Activated CD4-positive, alpha-beta T cell treated with anti-CD3 and anti-CD28 coated beads for 36 hours (primary cell): ENCODE results near the gene RAB5A. TPM values are rescaled to one million over a fixed set of nuclear protein-coding genes. Genes with fewer than 3 reads are reported as not detected.
"Not testable (repeated sequence)": the region's sequence is repeated elsewhere in the genome, so short reads cannot be mapped to it uniquely, and the experiment has no call there.

ENCODE experiments used
- ATAC-seq: fragments of 200-7000 bp; cut with Tn5 transposase; one replicate; pipeline ENCODE4 v1.10.0; 2021; ENCODE audit warnings: mild to moderate bottlenecking, moderate library complexity
- CTCF ChIA-PET: fragments of 350-600 bp; sonication (Branson Sonifier 250); formaldehyde crosslinking; loops from one replicate; lab custom pipeline; 2021; ENCODE audit warnings: antibody characterized with exemption; lab: Charles Lee
- POLR2A ChIA-PET: fragments of 350-600 bp; sonication (Branson Sonifier 250); formaldehyde crosslinking; loops from one replicate; lab custom pipeline; 2021; ENCODE audit warnings: antibody characterized with exemption, inconsistent platforms; lab: Charles Lee
- DNase-seq: peaks from one replicate; pipeline ENCODE4 v3.0.0-alpha.2; 2020
- H3K27ac Mint-ChIP-seq: one replicate; pipeline ENCODE4 v1.8.0; 2021; ENCODE audit warnings: mixed read lengths
- H3K27me3 Mint-ChIP-seq: one replicate; pipeline ENCODE4 v1.8.0; 2021; ENCODE audit warnings: mixed read lengths
- H3K36me3 Mint-ChIP-seq: one replicate; pipeline ENCODE4 v1.8.0; 2021; ENCODE audit warnings: low read depth, mixed read lengths
- H3K4me1 Mint-ChIP-seq: one replicate; pipeline ENCODE4 v1.8.0; 2021; ENCODE audit warnings: mixed read lengths
- H3K4me3 Mint-ChIP-seq: one replicate; pipeline ENCODE4 v1.8.0; 2021; ENCODE audit warnings: mild to moderate bottlenecking, moderate library complexity, mixed read lengths
- H3K9me3 Mint-ChIP-seq: one replicate; pipeline ENCODE4 v1.8.0; 2021; ENCODE audit warnings: low read depth, mixed read lengths
- intact Hi-C, 2 experiments: fragments of 100-400 bp; cut with DNase I in 1 of 2; cut with micrococcal nuclease in 1 of 2; formaldehyde crosslinking; loops; one replicate each; pipeline versions ENCODE4 v1.14.2 to v1.15.1; 2022 to 2024; cut with DNase I, micrococcal nuclease
- total RNA-seq, 2 experiments: library from RNA; stranded (reverse); gene quantifications; one replicate each; pipeline ENCODE4 v1.2.3, GENCODE V29; 2021

RAB5A gene
- total RNA-seq, 2 experiments from 2014 or later, result 54.2 to 78.8 TPM

DNA sequence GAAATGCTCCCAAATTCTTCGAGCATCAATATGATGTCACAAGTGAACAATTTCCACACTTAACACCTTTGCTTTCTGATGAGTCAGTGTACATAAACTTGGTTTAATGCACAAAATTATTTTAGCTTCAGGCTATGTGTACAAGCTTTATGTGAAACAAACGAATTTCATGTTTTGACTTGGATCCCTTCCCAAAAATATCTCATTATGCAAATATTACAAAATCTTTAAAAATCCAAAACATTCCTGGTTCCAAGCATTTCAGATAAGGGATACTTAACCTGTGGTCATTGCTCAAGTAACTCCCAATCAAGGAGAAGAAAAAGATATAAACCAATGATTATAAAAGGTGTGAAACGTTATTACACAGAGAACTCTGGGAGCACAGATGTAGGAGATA is 25.2 kb downstream of the RAB5A start:
- no peak for DNase-seq
- H3K27me3 Mint-ChIP-seq, result no peaks in the 10 kb centered on the region
- CTCF ChIA-PET, result interaction anchor here (1.0 kb wide), 1 partner anchor 13 kb away, joined by 3 read pairs; no protein-coding TSS in a partner anchor
- H3K36me3 Mint-ChIP-seq, result peaks cover 33% of the 10 kb centered on the region
- no peak overlapping the region for H3K27ac Mint-ChIP-seq
- H3K4me3 Mint-ChIP-seq, result no peak overlapping the region
- ATAC-seq, result no peak
- H3K4me1 Mint-ChIP-seq, result peaks cover 21% of the 10 kb centered on the region
- intact Hi-C loops, result no loop called here
- no peaks in the 10 kb centered on the region for H3K9me3 Mint-ChIP-seq
- POLR2A ChIA-PET, result no interaction called here

DNA sequence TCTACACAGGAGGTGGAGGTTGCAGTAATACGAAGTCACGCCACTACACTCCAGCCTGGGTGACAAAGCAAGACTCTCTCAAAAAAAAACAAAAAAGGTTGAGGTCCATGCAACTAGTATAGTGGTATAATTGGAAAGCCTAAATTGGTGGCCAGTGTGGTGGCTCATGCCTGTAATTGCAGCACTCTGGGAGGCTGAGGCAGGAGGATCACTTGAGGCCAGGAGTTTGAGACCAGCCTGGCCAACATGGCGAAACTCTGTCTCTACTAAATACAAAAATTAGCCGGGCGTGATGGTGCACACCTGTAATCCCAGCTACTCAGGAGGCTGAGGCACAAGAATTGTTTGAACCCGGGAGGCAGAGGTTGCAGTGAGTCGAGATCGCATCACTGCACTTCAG is 42.0 kb downstream of the RAB5A start:
- H3K4me1 Mint-ChIP-seq, H3K9me3 Mint-ChIP-seq, DNase-seq, POLR2A ChIA-PET, CTCF ChIA-PET, intact Hi-C loops, H3K27ac Mint-ChIP-seq, H3K4me3 Mint-ChIP-seq, ATAC-seq, H3K27me3 Mint-ChIP-seq: not testable (repeated sequence)
- peaks cover 31% of the 10 kb centered on the region for H3K36me3 Mint-ChIP-seq

DNA sequence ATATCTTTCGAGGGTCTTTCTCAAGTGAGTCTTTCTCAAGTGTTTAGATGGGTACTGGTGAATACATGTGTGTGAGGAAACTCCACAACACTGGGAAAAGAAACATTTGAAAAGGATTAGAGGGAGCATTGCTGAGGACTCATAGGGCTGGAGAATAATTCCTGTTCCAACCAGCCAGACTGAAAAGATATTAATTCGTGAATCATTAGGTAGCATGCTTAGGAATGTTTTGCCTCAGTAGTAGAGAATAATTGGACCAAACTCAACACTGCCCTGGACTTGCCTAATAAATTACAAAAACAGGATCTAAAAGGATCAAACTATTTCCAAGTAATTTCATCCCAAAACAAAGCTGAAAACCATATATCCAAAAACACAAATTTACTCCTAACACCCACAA is 47.9 kb downstream of the RAB5A start:
- intact Hi-C loops, result no loop called here
- ChIA-PET CTCF (interaction anchor here (1.1 kb wide), 1 partner anchor 9 kb away, joined by 3 read pairs; no protein-coding TSS in a partner anchor), POLR2A (no interaction called here)
- ATAC-seq (no peak), DNase-seq (no peak)
- H3K9me3 Mint-ChIP-seq, result no peaks in the 10 kb centered on the region
- no peaks in the 10 kb centered on the region for H3K27me3 Mint-ChIP-seq
- H3K4me1 Mint-ChIP-seq, result no peaks in the 10 kb centered on the region
- no peaks in the 10 kb centered on the region for H3K36me3 Mint-ChIP-seq
- H3K4me3 Mint-ChIP-seq, result no peak overlapping the region
- no peak overlapping the region for H3K27ac Mint-ChIP-seq

DNA sequence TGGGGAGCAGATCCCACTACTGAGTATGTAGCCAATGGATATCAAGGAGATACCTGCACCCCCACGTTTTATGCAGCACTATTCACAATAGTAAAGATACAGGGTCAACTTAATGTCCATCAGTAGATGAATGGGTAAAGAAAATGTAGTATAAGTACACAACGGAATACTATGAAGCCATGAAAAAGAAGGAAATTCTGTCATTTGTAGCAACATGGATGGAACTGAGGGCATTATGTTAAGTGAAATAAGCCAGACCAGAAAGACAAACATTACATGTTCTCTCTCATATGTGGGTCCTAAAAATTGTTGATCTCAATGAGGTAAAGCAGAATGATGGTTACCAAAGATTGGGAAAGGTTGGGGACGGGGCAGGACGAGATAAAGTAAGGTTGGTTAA is 50.6 kb downstream of the RAB5A start:
- Mint-ChIP-seq H3K9me3 (no peaks in the 10 kb centered on the region), H3K4me1 (no peaks in the 10 kb centered on the region), H3K36me3 (no peaks in the 10 kb centered on the region), H3K27ac (no peak overlapping the region), H3K4me3 (no peak overlapping the region), H3K27me3 (no peaks in the 10 kb centered on the region)
- ChIA-PET POLR2A (no interaction called here), CTCF (no interaction called here)
- DNase-seq (no peak), ATAC-seq (no peak)
- intact Hi-C loops, result no loop called here

DNA sequence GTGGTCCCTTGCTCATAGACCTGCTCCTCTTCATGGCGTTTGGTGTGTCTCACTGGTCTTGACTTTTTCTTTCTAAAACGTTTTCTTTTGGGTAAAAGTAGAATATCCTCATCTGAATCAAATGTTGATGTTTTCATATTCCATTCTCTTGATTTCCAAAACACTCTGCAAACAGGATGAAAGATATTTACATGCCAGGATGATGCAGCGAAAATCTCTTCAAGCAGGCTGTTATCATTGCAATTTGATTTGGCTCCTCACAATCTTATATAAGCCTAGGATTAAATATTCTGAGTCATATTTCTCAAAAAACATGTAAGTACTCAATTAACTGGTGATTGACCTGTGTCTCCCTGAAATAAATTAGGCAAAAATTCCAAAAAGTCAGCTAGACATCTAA is 55.0 kb downstream of the RAB5A start:
- H3K27ac Mint-ChIP-seq, result no peak overlapping the region
- intact Hi-C loops, result no loop called here
- ChIA-PET CTCF (no interaction called here), POLR2A (no interaction called here)
- no peaks in the 10 kb centered on the region for H3K9me3 Mint-ChIP-seq
- H3K4me1 Mint-ChIP-seq, result no peaks in the 10 kb centered on the region
- ATAC-seq, result no peak
- DNase-seq, result no peak
- no peaks in the 10 kb centered on the region for H3K36me3 Mint-ChIP-seq
- H3K27me3 Mint-ChIP-seq, result no peaks in the 10 kb centered on the region
- H3K4me3 Mint-ChIP-seq, result no peak overlapping the region

DNA sequence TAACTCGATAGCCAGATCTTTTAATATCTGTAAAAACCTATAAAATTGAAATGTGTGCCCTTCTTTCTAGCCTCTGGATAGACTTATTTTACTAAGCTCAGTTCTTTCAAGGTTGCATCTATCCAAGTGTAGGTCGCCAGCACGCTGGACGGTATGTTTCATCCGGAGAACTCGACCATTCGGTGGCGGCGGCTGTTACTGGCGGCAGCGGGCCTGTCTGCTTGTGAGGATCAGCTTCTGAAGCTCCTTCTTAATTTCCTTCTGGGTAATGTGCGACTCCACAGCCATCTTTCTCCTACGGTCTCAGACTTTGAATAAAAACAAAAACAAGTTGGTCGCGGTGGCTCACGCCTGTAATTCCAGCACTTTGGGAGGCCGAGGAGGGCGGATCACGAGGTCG is 61.1 kb downstream of the RAB5A start:
- no peak overlapping the region for H3K4me3 Mint-ChIP-seq
- no peaks in the 10 kb centered on the region for H3K9me3 Mint-ChIP-seq
- intact Hi-C loops, result no loop called here
- POLR2A ChIA-PET, result no interaction called here
- CTCF ChIA-PET, result interaction anchor here (0.9 kb wide), 1 partner anchor 15 kb away, joined by 4 read pairs; no protein-coding TSS in a partner anchor
- no peaks in the 10 kb centered on the region for H3K36me3 Mint-ChIP-seq
- DNase-seq, result no peak
- H3K27ac Mint-ChIP-seq, result no peak overlapping the region
- no peak for ATAC-seq
- H3K27me3 Mint-ChIP-seq, result no peaks in the 10 kb centered on the region
- H3K4me1 Mint-ChIP-seq, result no peaks in the 10 kb centered on the region

DNA sequence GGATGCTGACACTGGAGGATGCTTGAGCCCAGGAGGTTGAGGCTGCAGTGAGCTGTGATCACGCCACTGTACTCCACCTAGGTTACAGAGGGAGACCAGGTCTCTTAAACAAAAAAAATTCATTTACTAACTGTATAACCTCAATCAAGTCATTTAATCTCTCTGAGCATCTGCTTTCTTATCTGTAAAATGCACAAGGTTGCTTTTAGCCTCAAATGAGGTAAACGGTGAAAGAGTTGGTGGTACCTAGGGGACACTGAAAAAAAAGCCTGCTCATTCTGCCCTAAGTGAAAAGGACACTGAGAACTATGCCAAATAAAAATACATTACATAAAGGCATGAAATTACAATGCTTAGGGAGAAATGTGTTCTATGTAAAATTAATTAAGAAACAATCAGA is 61.7 kb downstream of the RAB5A start:
- CTCF ChIA-PET, result interaction anchor here (0.6 kb wide), 1 partner anchor 143 kb away, joined by 3 read pairs; no protein-coding TSS in a partner anchor
- Mint-ChIP-seq H3K9me3 (no peaks in the 10 kb centered on the region), H3K4me1 (no peaks in the 10 kb centered on the region), H3K27me3 (no peaks in the 10 kb centered on the region), H3K27ac (no peak overlapping the region), H3K4me3 (no peak overlapping the region), H3K36me3 (no peaks in the 10 kb centered on the region)
- no peak for DNase-seq
- no peak for ATAC-seq
- intact Hi-C loops, result no loop called here
- POLR2A ChIA-PET, result no interaction called here

DNA sequence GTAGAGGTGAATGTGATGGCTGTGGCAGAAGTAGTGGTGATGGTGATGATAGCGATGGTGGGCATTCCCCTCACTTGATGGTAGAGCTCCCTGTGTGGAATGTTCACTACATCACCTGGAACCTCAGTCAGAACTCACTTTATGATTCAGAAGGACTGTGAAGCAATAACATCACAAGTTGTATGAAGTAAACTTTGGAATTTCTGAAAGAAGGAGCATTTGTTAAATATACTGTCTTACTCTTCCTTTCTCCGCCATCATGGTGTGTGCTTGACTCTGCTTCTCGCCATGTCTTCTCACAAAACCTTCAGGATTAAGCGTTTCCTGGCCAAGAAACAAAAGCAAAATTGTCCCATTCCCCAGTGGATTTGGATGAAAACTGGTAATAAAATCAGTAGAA is 65.3 kb downstream of the RAB5A start, which contains the start of gene PP2D1:
Gene PP2D1 (minus strand): TSS at position 101 of the 400 bp plus-strand sequence. CDS start 192 bp downstream, outside the sequence.
- no peak within 1 kb of the TSS for H3K27ac Mint-ChIP-seq
- no peaks in the 10 kb centered on the region for H3K36me3 Mint-ChIP-seq
- H3K4me1 Mint-ChIP-seq, result no peaks in the 10 kb centered on the region
- POLR2A ChIA-PET, result no interaction called here
- no peaks in the 10 kb centered on the region for H3K27me3 Mint-ChIP-seq
- intact Hi-C loops, result no loop called here
- no peak for DNase-seq
- CTCF ChIA-PET, result no interaction called here
- no peak for ATAC-seq
- no peaks in the 10 kb centered on the region for H3K9me3 Mint-ChIP-seq
- H3K4me3 Mint-ChIP-seq, result no peak within 1 kb of the TSS

DNA sequence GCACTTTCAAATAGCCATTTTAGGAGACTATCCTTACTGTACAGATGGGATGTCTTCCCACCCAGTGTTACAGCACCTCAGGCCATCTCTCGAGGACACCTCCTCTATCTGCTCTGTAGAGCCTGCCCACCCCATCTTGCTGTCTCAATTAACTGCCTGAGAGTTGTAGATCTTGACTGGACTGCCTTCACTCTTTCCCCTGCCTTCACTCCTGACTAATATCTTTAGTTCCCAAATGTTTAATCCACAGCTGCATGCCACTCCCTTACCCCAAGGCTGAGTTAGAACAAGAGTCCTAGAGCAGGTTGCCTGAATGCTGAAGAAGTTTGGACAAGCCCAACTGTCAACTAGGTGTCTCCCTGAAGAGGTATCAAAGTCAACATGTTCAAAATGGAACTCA is 66.5 kb downstream of the RAB5A start:
- no peaks in the 10 kb centered on the region for H3K9me3 Mint-ChIP-seq
- POLR2A ChIA-PET, result no interaction called here
- H3K36me3 Mint-ChIP-seq, result no peaks in the 10 kb centered on the region
- CTCF ChIA-PET, result interaction anchor here (0.7 kb wide), 1 partner anchor 76 kb away, joined by 3 read pairs; no protein-coding TSS in a partner anchor
- ATAC-seq, result no peak
- H3K4me1 Mint-ChIP-seq, result no peaks in the 10 kb centered on the region
- intact Hi-C loops, result no loop called here
- H3K27ac Mint-ChIP-seq, result no peak overlapping the region
- no peaks in the 10 kb centered on the region for H3K27me3 Mint-ChIP-seq
- DNase-seq, result no peak
- no peak overlapping the region for H3K4me3 Mint-ChIP-seq

DNA sequence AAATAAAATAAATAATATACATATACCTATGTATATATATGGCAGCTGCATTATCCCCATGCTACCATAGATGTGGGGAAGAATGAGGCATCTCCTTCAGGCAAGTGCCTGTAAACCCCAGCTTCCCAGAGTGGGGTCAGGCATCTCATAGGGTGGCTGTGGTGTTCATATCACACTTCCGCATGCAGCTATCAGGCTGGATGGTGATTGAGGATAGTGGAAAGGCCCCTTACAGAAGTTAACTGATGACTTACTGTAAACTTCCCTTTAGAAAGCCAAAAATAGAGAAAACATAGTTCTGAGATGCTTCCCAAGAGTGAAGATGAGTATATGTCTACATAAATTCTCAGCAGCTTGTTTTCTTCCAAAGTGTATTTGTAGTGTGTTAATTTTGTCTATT is 68.6 kb downstream of the RAB5A start:
- intact Hi-C loops, result no loop called here
- no peaks in the 10 kb centered on the region for H3K27me3 Mint-ChIP-seq
- no peak for ATAC-seq
- ChIA-PET CTCF (interaction anchor here (0.8 kb wide), 1 partner anchor 172 kb away, joined by 3 read pairs; no protein-coding TSS in a partner anchor), POLR2A (no interaction called here)
- no peaks in the 10 kb centered on the region for H3K4me1 Mint-ChIP-seq
- DNase-seq, result no peak
- no peak overlapping the region for H3K27ac Mint-ChIP-seq
- no peaks in the 10 kb centered on the region for H3K9me3 Mint-ChIP-seq
- no peak overlapping the region for H3K4me3 Mint-ChIP-seq
- no peaks in the 10 kb centered on the region for H3K36me3 Mint-ChIP-seq

DNA sequence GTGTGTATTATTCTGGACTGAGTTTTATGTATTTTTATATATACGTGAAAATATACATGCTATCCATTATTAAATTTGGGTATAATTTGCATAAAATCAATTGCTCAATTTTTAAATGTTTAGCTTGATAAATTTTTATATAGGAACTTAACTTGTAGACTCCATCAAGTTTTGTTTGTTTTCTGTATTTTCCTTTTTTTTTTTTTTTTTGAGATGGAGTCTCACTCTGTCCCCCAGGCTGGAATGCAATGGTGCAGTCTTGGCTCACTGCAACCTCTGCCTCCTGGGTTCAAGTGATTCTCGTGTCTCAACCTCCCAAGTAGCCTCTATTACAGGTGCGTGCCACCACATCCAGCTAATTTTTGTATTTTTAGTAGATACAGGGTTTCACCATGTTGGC is 69.2 kb downstream of the RAB5A start:
- CTCF ChIA-PET, result interaction anchor here (0.8 kb wide), 1 partner anchor 171 kb away, joined by 3 read pairs; no protein-coding TSS in a partner anchor
- DNase-seq, intact Hi-C loops, POLR2A ChIA-PET, H3K27ac Mint-ChIP-seq, H3K27me3 Mint-ChIP-seq, ATAC-seq, H3K36me3 Mint-ChIP-seq, H3K4me3 Mint-ChIP-seq, H3K9me3 Mint-ChIP-seq, H3K4me1 Mint-ChIP-seq: not testable (repeated sequence)

DNA sequence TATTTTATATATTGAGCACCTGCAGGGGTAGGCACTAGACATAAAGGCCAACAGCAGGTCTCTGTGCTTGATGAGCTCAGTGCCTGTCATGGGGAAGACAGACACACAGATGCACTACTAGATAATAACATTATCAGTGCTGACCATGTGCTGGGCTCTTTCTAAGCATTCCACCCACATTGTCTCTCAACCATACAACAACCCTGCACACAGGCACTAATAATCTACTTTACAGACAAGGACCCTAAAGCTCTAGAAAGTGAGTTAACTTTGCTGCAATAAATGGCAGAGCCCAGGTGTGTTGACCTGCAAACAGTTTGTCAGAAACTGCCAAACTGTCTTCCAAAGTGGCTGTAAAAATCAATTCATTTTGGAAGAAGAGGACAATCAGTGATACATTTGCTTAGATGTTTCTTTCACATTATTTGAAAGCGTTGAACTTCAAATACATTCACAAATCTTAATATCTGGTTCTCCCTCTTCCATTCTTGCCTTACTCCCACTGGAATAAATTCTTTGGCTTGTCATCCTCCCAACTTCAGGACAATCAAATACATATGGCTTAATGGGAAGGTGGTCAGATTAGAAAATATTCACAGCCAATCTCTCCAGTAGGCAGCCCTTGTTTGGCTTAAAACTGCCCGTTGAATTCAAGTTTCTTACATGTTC is 76.2 kb downstream of the RAB5A start:
- intact Hi-C loops, result no loop called here
- Mint-ChIP-seq H3K9me3 (no peaks in the 10 kb centered on the region), H3K4me3 (no peak overlapping the region), H3K27ac (no peak overlapping the region), H3K4me1 (no peaks in the 10 kb centered on the region), H3K27me3 (no peaks in the 10 kb centered on the region), H3K36me3 (no peaks in the 10 kb centered on the region)
- ATAC-seq, result no peak
- POLR2A ChIA-PET, result no interaction called here
- DNase-seq, result no peak
- CTCF ChIA-PET, result no interaction called here
